ENCODE measurements around the gene IL6R. TPM values are rescaled to one million over a fixed set of nuclear protein-coding genes. Genes with fewer than 3 reads are reported as not detected.

IL6R gene
- total and polyA plus RNA-seq, 2 donors (not counting 1 experiment from before 2014, with no cell fraction given): 3.5 to 5.3 TPM

DNA sequence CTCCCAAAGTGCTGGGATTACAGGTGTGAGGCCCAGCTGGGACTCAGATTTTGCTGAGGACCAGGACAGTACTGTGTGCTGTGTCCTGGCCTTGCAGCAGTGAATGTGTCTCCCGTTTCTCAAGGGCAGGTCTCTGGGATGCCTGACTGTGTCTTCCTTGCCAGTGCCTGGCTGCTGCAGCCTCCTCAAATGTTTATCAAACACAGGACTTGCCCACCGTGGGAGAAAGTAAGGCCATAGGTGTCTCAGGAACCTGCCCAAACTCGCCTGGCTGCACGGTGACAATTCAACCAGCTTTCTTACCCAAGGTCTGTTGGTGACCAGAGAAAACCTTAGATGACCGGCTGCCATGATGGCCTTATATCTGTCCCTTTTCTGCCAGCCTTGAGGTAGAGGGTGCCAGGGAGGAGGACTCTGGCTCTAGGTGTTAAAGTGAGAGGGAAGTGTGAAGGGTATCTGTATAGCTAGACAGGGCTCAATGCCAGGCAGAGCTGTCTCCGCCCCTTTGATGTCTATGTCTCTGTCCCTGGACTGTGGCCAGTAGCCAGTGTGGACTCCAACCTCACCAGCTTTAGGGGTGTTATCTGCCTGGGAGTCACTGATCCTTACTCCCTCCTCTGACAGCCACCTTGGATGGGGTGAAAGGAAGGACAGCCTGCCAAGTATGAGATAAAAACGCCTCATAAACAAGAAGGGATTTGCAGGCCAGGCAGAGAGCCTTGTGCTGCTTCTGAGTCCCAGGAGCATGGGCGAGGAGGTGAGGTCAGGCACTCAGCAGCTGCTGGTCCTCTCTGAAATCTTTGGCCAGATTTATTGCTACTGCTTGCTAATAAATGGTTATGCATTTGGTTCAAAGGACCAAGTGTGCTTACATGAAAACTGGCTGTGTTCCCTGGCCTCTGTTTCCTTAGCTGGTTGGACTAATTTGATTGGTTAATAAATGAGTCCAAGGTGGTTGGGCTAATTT lies 22.3 kb downstream of the IL6R start:
- H3K27me3 Mint-ChIP-seq: no peaks in the 10 kb centered on the region
- no peaks in the 10 kb centered on the region for H3K9me3 Mint-ChIP-seq (ENCODE audit: insufficient read depth)
- POLR2A ChIA-PET: no interaction called here
- Histone ChIP-seq H3K9ac (ENCODE audit: low read length) (no peak overlapping the region), H3K4me1 (ENCODE audit: control insufficient read depth in 2 of 2, insufficient read depth in 2 of 2, low read length in 2 of 2) (no peaks in the 10 kb centered on the region), H3K4me3 (ENCODE audit: control extremely low read depth in 1 of 5, extremely low read depth in 1 of 5, insufficient read depth in 1 of 5, low read depth in 2 of 5, low read length in 4 of 5) (no peak overlapping the region), H3K9me3 (ENCODE audit: control extremely low read depth in 1 of 3, control insufficient read depth in 2 of 3, insufficient read depth in 1 of 3, low read length in 2 of 3) (no peaks in the 10 kb centered on the region), H3K36me3 (replicated peaks in 1 of 2; ENCODE audit: control extremely low read depth in 1 of 2, control insufficient read depth in 1 of 2, extremely low read depth in 1 of 2, insufficient read depth in 2 of 2, low read length in 1 of 2) (no peaks in the 10 kb centered on the region), H3K4me2 (replicated peaks; ENCODE audit: low read depth, low read length, poor library complexity, severe bottlenecking) (no peak overlapping the region), H3K27me3 (replicated peaks in 1 of 4; ENCODE audit: control extremely low read depth in 1 of 4, control insufficient read depth in 3 of 4, insufficient read depth in 4 of 4, low read length in 3 of 4) (no peaks in the 10 kb centered on the region), H2AFZ (ENCODE audit: insufficient read depth, low read depth, low read length, poor library complexity, severe bottlenecking) (no peak overlapping the region), H3K79me2 (ENCODE audit: control insufficient read depth, insufficient read depth, low read length) (no peaks in the 10 kb centered on the region), H3K27ac (ENCODE audit: low read length in 2 of 2) (no peak overlapping the region), H4K20me1 (ENCODE audit: control insufficient read depth, insufficient read depth, low read length, poor library complexity, severe bottlenecking) (no peaks in the 10 kb centered on the region)
- no peak overlapping the region for H3K27ac Mint-ChIP-seq
- ATAC-seq (ENCODE audit: low read depth): no peak
- WGBS (ENCODE audit: insufficient coverage): 92% methylated on average over 8 of the region's 8 CpGs
- no peak overlapping the region for H3K4me3 Mint-ChIP-seq
- no peaks in the 10 kb centered on the region for H3K4me1 Mint-ChIP-seq
- no peak for TF ChIP-seq EZH2 (IDR thresholded peaks at IDR 0.05; ENCODE audit: borderline replicate concordance, insufficient read depth, low read depth, low read length, poor library complexity, severe bottlenecking)
- TF ChIP-seq, protein P1, sequence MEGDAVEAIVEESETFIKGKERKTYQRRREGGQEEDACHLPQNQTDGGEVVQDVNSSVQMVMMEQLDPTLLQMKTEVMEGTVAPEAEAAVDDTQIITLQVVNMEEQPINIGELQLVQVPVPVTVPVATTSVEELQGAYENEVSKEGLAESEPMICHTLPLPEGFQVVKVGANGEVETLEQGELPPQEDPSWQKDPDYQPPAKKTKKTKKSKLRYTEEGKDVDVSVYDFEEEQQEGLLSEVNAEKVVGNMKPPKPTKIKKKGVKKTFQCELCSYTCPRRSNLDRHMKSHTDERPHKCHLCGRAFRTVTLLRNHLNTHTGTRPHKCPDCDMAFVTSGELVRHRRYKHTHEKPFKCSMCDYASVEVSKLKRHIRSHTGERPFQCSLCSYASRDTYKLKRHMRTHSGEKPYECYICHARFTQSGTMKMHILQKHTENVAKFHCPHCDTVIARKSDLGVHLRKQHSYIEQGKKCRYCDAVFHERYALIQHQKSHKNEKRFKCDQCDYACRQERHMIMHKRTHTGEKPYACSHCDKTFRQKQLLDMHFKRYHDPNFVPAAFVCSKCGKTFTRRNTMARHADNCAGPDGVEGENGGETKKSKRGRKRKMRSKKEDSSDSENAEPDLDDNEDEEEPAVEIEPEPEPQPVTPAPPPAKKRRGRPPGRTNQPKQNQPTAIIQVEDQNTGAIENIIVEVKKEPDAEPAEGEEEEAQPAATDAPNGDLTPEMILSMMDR (IDR thresholded peaks at IDR 0.05): no peak
- intact Hi-C loops (cut with micrococcal nuclease): no loop called here
- CTCF ChIA-PET: interaction anchor here (0.7 kb wide), 1 partner anchor 877 kb away, joined by 3 read pairs; no protein-coding TSS in a partner anchor
- DNase-seq: no peak

DNA sequence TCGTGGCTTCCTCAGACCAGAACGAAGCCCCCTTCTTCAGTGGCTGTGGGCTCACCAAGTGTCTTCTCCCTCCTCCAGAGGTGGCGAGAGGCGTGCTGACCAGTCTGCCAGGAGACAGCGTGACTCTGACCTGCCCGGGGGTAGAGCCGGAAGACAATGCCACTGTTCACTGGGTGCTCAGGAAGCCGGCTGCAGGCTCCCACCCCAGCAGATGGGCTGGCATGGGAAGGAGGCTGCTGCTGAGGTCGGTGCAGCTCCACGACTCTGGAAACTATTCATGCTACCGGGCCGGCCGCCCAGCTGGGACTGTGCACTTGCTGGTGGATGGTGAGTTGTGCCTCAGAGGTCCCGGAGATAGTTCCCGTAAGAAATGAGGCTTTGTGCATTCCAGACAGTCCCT lies 24.0 kb downstream of the IL6R start:
- Mint-ChIP-seq H3K27ac (no peak overlapping the region), H3K27me3 (no peaks in the 10 kb centered on the region), H3K9me3 (ENCODE audit: insufficient read depth) (no peaks in the 10 kb centered on the region), H3K4me1 (no peaks in the 10 kb centered on the region), H3K4me3 (no peak overlapping the region)
- POLR2A ChIA-PET: no interaction called here
- DNase-seq (no peak), ATAC-seq (ENCODE audit: low read depth) (no peak)
- Histone ChIP-seq H3K27ac (ENCODE audit: low read length in 2 of 2) (no peak overlapping the region), H3K9me3 (ENCODE audit: control extremely low read depth in 1 of 3, control insufficient read depth in 2 of 3, insufficient read depth in 1 of 3, low read length in 2 of 3) (no peaks in the 10 kb centered on the region), H3K79me2 (ENCODE audit: control insufficient read depth, insufficient read depth, low read length) (no peaks in the 10 kb centered on the region), H2AFZ (ENCODE audit: insufficient read depth, low read depth, low read length, poor library complexity, severe bottlenecking) (no peak overlapping the region), H3K4me3 (ENCODE audit: control extremely low read depth in 1 of 5, extremely low read depth in 1 of 5, insufficient read depth in 1 of 5, low read depth in 2 of 5, low read length in 4 of 5) (no peak overlapping the region), H3K4me2 (replicated peaks; ENCODE audit: low read depth, low read length, poor library complexity, severe bottlenecking) (no peak overlapping the region), H3K4me1 (ENCODE audit: control insufficient read depth in 2 of 2, insufficient read depth in 2 of 2, low read length in 2 of 2) (no peaks in the 10 kb centered on the region), H4K20me1 (ENCODE audit: control insufficient read depth, insufficient read depth, low read length, poor library complexity, severe bottlenecking) (no peaks in the 10 kb centered on the region), H3K9ac (ENCODE audit: low read length) (no peak overlapping the region), H3K27me3 (replicated peaks in 1 of 4; ENCODE audit: control extremely low read depth in 1 of 4, control insufficient read depth in 3 of 4, insufficient read depth in 4 of 4, low read length in 3 of 4) (no peaks in the 10 kb centered on the region), H3K36me3 (replicated peaks in 1 of 2; ENCODE audit: control extremely low read depth in 1 of 2, control insufficient read depth in 1 of 2, extremely low read depth in 1 of 2, insufficient read depth in 2 of 2, low read length in 1 of 2) (no peaks in the 10 kb centered on the region)
- intact Hi-C loops (cut with micrococcal nuclease): no loop called here
- CTCF ChIA-PET: interaction anchor here (1.6 kb wide), 1 partner anchor 118 kb away, joined by 3 read pairs; no protein-coding TSS in a partner anchor
- WGBS (ENCODE audit: insufficient coverage): 98% methylated on average over 14 of the region's 15 CpGs
- TF ChIP-seq, protein P1 (IDR thresholded peaks at IDR 0.05): no peak
- TF ChIP-seq EZH2 (IDR thresholded peaks at IDR 0.05; ENCODE audit: borderline replicate concordance, insufficient read depth, low read depth, low read length, poor library complexity, severe bottlenecking): no peak

All from B cell (primary cell).